Nephron progenitor cell (in vitro differentiated cells): ENCODE measurements around the gene SCOC.

ENCODE experiments used
- DNase-seq: peaks from one replicate; pipeline ENCODE4 v3.0.0; 2021
- H3K27ac Mint-ChIP-seq: 2 replicates; pipeline ENCODE4 v1.8.0; 2021; ENCODE audit warnings: mild to moderate bottlenecking, moderate library complexity, mixed read lengths
- H3K27me3 Mint-ChIP-seq: 2 replicates; pipeline ENCODE4 v1.8.0; 2021; ENCODE audit warnings: mild to moderate bottlenecking, low read depth, mixed read lengths; ENCODE audit not compliant: poor library complexity
- H3K36me3 Mint-ChIP-seq: 2 replicates; pipeline ENCODE4 v1.8.0; 2021; ENCODE audit warnings: low read depth, mixed read lengths
- H3K4me1 Mint-ChIP-seq: 2 replicates; pipeline ENCODE4 v1.8.0; 2021; ENCODE audit warnings: mixed read lengths
- H3K4me3 Mint-ChIP-seq: 2 replicates; pipeline ENCODE4 v1.8.0; 2021; ENCODE audit warnings: mild to moderate bottlenecking, moderate library complexity, mixed read lengths
- H3K9me3 Mint-ChIP-seq: 2 replicates; pipeline ENCODE4 v1.8.0; 2021; ENCODE audit warnings: mild to moderate bottlenecking, moderate library complexity, mixed read lengths
- TF ChIP-seq, protein P1 (sequence below): fragments of 200-600 bp; sonication (generic); IDR thresholded peaks from 2 replicates; pipeline ENCODE4 v1.5.0; 2021; ENCODE audit warnings: antibody characterized with exemption

Gene SCOC

DNA sequence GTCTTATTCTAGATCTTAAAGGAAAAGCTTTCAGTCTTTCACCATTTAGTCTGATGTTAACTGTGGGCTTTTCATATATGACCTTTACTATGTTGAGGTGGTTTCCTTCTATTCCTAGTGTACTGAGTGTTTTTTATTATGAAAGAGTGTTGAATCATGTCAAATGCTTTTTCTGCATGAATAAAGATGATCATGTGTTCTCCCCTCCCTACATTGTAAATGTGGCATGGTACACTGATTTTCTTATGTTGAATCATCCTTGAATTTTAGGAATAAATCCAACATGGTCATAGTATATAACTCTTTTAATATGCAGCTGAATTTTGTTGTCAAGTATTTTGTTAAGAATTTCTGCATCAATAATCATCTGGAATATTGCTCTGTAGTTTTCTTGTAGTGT, 49.7 kb downstream of the SCOC start:
- H3K4me1 Mint-ChIP-seq: peaks cover 14% of the 10 kb centered on the region

DNA sequence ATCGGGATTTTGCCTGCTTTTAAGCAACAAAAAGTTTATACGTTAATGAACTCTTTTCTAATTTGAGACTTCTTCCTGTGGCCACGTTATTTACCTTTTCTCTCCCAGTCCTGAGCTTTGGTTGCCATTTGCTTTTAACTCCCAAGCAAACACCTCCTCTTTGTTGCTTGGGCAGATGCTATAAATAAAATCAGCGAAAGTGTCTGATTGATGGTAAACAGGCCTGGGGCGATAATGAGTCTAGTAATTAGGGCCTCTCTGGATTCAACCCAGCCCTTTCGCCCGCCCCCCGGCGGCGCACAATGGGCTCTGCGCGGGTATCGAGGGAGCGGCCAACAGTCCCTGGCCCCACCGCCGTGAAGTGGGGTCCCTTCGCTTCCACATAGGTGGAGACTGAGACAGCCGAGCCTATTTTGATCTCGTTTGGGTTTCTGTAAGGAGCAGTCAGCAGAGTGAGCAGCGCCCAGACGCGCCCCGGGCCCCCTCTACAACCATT, 53.2 kb downstream of the SCOC start:
- Mint-ChIP-seq H3K27ac (no peak overlapping the region), H3K27me3 (peaks cover 65% of the 10 kb centered on the region), H3K4me1 (peaks cover 14% of the 10 kb centered on the region), H3K9me3 (no peaks in the 10 kb centered on the region), H3K36me3 (peaks cover 9% of the 10 kb centered on the region), H3K4me3 (peak overlapping the region; percentile 90)
- TF ChIP-seq, protein P1, sequence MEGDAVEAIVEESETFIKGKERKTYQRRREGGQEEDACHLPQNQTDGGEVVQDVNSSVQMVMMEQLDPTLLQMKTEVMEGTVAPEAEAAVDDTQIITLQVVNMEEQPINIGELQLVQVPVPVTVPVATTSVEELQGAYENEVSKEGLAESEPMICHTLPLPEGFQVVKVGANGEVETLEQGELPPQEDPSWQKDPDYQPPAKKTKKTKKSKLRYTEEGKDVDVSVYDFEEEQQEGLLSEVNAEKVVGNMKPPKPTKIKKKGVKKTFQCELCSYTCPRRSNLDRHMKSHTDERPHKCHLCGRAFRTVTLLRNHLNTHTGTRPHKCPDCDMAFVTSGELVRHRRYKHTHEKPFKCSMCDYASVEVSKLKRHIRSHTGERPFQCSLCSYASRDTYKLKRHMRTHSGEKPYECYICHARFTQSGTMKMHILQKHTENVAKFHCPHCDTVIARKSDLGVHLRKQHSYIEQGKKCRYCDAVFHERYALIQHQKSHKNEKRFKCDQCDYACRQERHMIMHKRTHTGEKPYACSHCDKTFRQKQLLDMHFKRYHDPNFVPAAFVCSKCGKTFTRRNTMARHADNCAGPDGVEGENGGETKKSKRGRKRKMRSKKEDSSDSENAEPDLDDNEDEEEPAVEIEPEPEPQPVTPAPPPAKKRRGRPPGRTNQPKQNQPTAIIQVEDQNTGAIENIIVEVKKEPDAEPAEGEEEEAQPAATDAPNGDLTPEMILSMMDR: no peak
- peak; percentile 55 for DNase-seq

More for the DNA sequence above, 49.7 kb downstream of the SCOC start:
- H3K27me3 Mint-ChIP-seq: peaks cover 41% of the 10 kb centered on the region
- no peak for DNase-seq
- no peak overlapping the region for H3K27ac Mint-ChIP-seq
- TF ChIP-seq, protein P1: no peak
- peaks cover 9% of the 10 kb centered on the region for H3K36me3 Mint-ChIP-seq
- no peaks in the 10 kb centered on the region for H3K9me3 Mint-ChIP-seq
- no peak overlapping the region for H3K4me3 Mint-ChIP-seq

DNA sequence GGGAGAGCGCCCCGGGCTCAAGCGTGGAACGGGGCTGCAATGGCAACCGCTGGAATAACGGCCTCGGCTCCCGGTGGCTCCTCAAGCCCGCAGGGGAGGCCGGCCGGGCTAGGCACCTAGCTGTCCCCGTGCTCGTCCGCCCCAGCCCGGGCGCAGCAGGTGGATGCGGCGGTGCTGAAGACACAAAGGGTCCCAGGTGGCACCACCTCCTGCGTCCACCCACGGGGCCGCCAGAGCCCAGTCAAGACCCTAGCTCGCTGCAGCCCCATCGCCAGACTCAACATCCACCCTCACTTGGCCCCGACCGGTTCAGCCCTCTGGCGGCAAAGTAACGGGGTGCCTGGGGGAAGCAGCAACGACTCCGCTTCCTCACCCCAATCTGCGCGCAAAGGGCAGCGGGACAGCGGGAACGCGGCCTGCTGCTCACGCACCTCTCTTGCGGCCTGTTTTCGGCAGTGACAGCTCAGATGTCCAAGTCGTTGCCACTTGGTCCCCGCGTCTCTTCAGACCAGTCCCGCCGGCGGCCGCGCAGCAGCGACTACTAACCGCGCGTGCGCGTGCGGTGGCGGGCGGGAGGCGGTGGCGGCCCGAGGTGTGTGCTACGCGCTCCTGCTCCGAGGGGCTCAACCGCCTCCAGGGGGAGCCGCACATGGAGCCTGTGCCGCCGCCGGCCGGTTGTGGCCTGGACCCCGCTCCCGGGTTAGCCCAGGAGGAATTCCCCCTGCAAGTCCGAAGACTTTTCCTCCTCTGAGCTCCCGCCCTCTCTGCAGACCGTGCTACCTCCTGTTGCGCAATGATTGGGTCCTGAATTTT, 53.9 kb downstream of the SCOC start, which contains the start of gene CLGN:
Gene CLGN, minus strand, starts transcription at position 543 of the 813 bp plus-strand sequence. CDS start 14,570 bp downstream, outside the sequence.
- peak; percentile 95 for DNase-seq
- H3K4me1 Mint-ChIP-seq: peaks cover 14% of the 10 kb centered on the region
- peak within 1 kb of the TSS; percentile 90 for H3K4me3 Mint-ChIP-seq
- TF ChIP-seq, protein P1: peak; percentile 50
- H3K36me3 Mint-ChIP-seq: peaks cover 9% of the 10 kb centered on the region
- H3K27me3 Mint-ChIP-seq: peaks cover 64% of the 10 kb centered on the region
- H3K27ac Mint-ChIP-seq: no peak within 1 kb of the TSS
- H3K9me3 Mint-ChIP-seq: no peaks in the 10 kb centered on the region

DNA sequence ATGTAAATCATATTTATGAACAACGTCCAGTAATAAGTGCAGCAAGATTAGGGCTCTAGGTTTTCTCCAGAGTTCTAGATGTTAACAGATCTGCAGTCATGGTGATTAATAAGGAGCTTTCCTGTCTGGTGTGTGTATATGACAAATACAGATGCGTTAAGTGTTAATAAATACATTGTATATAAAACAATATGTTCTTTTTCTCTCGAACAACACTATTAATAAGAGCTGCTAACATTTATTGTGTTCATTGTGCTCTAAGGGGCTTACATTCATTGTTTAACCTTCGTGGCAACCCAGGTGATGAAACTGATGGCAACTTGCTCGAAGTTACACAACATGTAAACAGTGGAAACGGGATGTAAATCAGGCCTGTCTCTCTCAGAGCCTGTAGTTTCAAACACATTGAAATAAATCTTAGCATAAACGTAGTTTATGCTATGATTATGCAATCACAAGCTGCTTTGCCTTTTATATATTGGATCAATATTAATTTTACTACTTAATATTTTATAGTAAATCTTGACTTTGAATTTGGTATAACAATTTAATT, 54.5 kb downstream of the SCOC start:
- Mint-ChIP-seq H3K9me3 (no peaks in the 10 kb centered on the region), H3K27me3 (peaks cover 57% of the 10 kb centered on the region), H3K36me3 (peaks cover 9% of the 10 kb centered on the region), H3K4me1 (peaks cover 14% of the 10 kb centered on the region), H3K4me3 (peak overlapping the region; percentile 90), H3K27ac (no peak overlapping the region)
- TF ChIP-seq, protein P1: no peak
- no peak for DNase-seq
